Measurements from ENCODE around the gene LRFN3.
A peak's percentile ranks its signal among the peaks of the same experiment; 100 is the strongest.
"Not testable (repeated sequence)": the region's sequence is repeated elsewhere in the genome, so short reads cannot be mapped to it uniquely, and the experiment has no call there.

LRFN3 gene

DNA sequence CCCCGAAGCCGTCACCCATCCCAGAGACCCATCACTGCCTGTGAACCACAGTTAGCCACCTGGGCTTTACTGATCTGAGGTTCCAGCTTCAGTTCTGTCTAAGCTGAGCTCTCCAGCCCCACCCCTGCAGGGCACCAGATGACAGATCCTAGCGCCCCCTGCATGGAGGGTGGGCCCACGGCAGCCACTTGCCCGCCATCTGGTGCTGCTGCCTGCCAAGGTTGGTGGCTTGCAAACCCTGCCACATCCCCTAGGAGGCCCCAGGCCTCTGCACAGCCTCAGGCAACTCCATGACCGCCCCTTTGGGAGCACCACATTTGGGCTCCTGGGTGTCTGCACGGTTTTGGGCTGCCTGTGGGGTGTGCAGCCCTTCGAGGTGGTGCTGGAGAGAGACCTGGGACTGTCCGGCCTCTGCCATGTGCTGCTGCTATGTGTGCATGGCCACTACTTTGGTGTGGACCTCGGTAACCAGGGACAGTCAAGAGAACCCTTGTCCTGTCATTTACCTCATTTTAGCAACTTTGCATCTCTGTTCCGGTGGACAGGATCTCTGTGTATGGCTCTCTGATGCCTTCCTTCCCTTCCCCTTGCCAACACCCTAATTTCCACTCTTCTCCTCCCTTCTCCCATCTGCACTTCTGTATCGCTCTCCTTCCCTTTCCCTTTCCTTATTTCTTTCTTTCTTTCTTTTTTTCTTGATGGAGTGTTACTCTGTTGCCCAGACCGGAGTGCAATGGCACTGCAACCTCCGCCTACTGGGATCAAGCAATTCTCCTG lies 41.5 kb downstream of the LRFN3 start:
- no peak for DNase-seq (ENCODE audit: low spot score)

DNA sequence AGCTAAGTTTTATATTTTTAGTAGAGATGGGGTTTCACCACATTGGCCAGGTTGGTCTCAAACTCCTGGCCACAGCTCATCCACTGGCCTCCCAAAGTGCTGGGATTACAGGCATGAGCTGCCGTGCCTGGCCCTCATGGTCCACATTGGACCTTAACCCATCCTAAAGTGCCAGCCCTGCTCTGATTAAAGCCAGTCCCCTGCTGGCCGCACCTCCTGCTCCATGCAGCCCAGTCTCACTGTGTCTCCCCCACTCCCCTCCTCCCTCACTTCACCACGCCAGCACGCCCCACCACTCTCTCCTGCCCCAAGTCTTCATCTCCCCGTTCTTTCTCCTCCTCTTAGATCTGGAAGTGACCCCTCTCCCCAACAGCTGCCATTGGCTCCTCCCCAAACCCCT lies 42.1 kb downstream of the LRFN3 start:
- no peak for DNase-seq (ENCODE audit: low spot score)

DNA sequence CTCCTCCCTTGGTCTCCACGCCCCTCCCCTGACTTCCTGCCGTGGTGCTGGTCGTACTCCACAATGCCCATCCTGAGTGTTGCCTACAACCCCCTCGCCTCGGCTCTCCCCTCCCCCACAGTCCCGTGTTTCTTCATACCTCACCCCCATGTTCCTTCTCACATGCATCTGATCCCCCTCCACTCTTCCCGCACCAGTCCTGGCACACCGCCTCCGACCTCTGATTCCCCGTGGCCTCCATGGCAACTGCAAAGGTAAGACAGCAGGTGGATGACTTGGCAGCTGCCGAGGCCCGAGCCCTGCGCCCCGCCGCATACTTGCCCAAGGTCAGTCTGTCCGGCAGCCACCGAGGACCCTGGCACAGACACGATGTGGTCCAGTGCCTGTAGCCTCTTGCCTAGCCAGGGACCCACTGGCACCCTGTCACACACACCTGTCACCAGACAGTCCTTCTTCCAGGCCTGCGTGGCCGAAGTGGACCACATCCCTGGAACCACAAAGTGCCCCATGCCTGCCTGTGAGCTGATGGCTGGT lies 42.7 kb downstream of the LRFN3 start:
- DNase-seq (ENCODE audit: low spot score) = no peak

DNA sequence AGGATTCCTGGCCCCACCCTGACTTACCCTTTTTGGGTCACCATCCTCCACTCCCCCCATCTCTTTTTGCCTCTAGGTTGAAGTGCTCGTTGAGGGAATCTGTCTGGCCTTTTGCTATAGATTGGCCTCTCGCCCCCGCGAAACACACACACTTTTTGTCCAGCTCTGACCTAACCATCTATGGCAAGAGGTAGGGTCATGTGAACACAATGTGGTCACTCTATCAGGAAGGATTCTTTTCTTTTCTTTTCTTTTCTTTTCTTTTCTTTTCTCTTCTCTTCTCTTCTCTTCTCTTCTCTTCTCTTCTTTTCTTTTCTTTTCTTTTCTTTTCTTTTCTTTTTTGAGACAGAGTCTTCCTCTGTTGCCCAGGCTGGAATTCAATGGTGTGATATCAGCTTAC lies 44.8 kb downstream of the LRFN3 start:
- DNase-seq (ENCODE audit: low spot score) = not testable (repeated sequence)

- DNase-seq (ENCODE audit: low spot score) = no peak
These were observed 47.0 kb downstream of the LRFN3 start for GRCh38 chr19:35983177-35983576.

GRCh38 chr19:35986111-35986510 lies 49.9 kb downstream of the LRFN3 start:
- no peak for DNase-seq (ENCODE audit: low spot score)

DNA sequence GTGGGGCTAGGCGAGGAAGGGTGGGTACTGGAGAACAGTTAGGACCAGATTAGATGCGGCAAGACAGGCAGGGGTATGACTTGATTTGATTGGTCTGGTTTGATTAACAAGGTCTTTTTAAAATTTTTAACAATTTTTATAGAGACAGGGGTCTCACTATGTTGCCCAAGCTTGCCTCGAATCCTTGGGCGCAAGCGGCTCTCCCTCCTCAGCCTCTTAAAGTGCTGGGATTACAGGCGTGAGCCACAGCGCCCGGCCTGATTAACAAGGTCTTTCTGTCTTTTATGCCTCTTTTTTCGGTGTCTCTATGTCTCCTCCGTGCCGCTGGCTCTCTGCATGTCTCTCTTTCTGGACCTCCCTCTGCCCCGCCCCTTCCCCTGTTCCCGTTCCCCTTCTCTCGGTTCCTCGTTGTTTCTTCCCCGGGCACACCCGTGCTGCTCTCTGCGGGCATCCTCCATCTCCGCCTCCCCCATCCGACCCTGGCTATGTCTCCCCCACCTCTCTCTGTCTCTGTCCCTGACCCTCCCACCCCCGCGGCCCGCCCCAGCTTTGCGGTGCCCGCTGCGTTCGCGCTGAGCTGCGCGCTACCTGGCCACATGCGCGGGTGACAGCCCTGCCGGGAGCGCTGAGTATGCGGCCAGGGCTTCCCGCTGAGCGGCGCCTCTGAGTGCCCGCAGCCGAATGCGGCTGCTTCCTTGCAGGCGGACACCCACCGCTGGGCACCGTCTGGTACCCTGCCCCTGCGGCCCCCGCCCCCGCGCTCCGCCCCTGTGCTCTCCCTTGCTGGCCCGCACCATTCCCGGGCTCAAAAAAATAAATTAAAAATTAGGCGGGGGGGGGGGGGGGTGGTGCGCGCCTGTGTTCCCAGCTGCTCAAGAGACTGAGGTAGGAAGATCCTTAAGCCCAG lies 50.7 kb downstream of the LRFN3 start:
- peak; percentile 55 for DNase-seq (ENCODE audit: low spot score)

GRCh38 chr19:35987571-35987896 lies 51.4 kb downstream of the LRFN3 start:
- no peak for DNase-seq (ENCODE audit: low spot score)

- no peak for DNase-seq (ENCODE audit: low spot score)
These were observed 52.6 kb downstream of the LRFN3 start for GRCh38 chr19:35988824-35989223.

DNA sequence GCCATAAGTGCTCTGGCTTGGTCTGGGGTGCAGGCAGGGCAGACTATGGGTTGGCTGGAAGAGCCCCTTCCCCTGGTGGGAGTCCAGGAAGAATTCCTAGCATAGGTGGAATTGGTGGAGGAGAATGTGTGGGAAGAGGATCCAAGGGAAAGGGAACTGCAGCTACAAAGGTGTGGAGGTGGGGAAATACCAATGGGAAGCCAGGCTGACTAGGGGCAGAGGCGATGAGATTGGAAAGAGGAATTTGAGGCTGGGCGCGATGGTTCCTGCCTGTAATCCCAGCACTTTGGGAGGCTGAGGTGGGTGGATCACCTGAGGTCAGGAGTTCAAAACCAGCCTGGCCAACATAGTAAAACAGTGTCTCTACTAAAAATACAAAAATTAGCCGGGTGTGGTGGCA lies 54.0 kb downstream of the LRFN3 start:
- no peak for DNase-seq (ENCODE audit: low spot score)

- DNase-seq (ENCODE audit: low spot score) = no peak
These were observed 54.9 kb downstream of the LRFN3 start for GRCh38 chr19:35990771-35991730.

DNA sequence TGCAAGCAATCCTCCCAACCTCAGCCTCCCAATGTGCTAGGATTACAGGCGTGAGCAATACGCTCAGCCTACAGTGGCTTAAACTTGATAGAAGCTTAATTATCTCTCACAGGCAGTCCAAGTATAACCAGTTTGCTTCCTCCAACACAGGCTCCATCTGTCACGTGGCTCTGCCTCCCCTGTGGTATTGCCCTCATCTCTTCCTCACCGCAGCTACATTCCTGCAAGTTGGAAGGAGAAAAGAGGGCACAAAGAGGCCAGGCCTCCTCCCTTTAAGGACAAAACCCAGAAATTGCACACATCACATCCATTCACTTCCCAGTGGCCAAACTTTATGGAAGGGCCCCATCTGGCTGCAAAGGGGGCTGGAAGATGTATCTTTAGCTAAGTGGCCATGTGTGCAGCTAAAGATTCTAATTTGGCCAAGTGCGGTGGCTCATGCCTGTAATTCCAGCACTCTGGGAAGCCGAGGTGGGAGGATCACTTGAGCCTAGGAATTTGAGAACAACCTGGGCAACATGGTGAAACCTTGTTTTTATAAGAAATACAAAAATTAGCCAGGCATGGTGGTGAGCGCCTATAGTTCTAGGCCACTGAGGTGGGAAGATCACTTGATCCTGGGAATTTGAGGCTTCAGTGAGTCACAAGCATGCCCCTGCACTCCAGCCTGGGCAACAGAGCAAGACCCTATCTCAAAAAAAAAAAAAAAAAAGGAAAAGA lies 55.7 kb downstream of the LRFN3 start:
- DNase-seq (ENCODE audit: low spot score) = no peak

DNA sequence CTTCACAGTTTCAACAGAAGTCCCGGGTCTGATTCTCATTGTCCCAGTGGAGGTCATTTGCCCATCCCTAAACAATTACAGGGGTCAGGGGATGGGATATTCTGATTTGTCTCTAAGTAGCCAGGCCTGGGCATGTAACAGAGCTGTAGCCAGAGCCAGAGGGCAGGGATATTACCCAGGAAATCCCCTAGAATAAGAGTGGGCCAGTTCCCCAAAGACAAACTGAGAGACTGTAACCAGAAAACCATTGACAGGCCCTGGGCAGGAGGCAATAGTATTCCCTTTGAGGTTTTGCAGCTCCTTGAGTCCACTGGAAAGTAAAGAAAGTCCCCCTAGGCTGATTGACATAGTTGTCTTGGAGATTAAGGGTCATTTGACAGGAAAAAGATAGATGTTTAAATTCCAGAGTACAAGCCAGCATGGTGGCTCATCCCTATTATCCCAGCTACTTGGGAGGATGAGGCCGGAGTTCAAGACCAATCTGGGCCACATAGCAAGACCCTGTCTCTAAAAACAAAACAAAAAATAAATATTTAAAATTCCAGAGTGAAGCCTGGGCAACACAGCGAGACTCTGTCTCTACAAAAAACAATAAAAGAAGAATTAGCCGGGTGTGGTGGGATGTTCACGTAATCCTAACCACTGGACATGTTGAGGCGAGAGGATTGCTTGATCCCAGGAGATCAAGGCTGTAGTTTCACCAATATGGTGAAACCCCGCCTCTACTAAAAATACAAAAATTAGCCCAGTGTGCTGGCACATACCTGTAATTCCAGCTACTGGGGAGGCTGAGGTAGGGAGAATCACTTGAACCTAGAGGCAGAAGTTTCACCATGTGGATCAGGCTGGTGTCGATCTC lies 57.0 kb downstream of the LRFN3 start:
- no peak for DNase-seq (ENCODE audit: low spot score)

GRCh38 chr19:35993923-35994598 lies 57.9 kb downstream of the LRFN3 start:
- DNase-seq (ENCODE audit: low spot score) = no peak
